22Rv1 (cell line): Measurements from ENCODE around the gene ANGPT4.

ENCODE experiments used
- ZFX ChIP-seq: fragments of 450-650 bp; IDR thresholded peaks from 2 replicates; pipeline ENCODE4 v1.6.1; 2017; ENCODE audit warnings: antibody characterized with exemption, borderline replicate concordance
- TF ChIP-seq, protein P1 (sequence below): fragments of 450-650 bp; IDR thresholded peaks from 2 replicates; pipeline ENCODE4 v1.5.1; 2017; ENCODE audit warnings: mild to moderate bottlenecking

DNA sequence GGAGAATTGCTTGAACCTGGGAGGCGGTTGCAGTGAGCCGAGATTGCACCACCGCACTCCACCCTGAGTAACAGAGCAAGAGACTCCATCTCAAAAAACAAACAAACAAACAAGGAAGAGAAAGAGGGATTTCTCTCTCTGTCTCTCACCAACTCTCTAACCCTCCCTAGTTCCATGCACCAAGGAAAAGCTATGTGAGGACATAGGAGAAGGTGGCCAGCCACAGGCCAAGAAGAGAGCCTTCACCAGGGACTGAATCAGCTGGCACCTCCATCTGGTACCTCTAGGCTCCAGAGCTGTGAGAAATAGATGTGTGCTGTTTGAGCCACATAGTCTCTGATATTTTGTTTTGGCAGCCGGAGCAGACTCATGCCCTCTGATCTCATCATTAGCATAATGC, 91.6 kb downstream of the ANGPT4 start:
- TF ChIP-seq, protein P1, sequence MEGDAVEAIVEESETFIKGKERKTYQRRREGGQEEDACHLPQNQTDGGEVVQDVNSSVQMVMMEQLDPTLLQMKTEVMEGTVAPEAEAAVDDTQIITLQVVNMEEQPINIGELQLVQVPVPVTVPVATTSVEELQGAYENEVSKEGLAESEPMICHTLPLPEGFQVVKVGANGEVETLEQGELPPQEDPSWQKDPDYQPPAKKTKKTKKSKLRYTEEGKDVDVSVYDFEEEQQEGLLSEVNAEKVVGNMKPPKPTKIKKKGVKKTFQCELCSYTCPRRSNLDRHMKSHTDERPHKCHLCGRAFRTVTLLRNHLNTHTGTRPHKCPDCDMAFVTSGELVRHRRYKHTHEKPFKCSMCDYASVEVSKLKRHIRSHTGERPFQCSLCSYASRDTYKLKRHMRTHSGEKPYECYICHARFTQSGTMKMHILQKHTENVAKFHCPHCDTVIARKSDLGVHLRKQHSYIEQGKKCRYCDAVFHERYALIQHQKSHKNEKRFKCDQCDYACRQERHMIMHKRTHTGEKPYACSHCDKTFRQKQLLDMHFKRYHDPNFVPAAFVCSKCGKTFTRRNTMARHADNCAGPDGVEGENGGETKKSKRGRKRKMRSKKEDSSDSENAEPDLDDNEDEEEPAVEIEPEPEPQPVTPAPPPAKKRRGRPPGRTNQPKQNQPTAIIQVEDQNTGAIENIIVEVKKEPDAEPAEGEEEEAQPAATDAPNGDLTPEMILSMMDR, result no peak
- TF ChIP-seq ZFX, result no peak
